Measurements from ENCODE around the gene IER3.
"Not testable (repeated sequence)": the region's sequence is repeated elsewhere in the genome, so short reads cannot be mapped to it uniquely, and the experiment has no call there.

IER3 gene

DNA sequence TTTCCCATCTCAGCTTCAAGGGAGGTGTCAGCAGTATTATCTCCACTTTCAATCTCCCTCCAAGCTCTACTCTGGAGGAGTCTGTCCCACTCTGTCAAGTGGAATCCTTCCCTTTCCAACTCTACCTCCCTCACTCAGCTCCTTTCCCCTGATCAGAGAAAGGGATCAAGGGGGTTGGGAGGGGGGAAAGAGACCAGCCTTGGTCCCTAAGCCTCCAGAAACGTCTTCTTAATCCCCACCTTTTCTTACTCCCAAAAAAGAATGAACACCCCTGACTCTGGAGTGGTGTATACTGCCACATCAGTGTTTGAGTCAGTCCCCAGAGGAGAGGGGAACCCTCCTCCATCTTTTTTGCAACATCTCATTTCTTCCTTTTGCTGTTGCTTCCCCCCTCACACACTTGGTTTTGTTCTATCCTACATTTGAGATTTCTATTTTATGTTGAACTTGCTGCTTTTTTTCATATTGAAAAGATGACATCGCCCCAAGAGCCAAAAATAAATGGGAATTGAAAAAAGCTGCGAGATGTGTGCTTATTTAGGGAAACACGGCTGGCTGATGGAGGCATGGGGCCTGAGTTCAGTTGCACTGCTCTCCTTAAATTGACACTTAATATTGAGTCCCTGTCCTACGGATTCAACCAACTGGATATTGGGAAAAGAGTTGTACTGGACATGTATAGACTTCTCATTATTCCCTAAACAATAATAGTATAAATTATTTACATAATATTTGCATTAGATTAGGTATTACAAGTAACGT, 19.3 kb downstream of the IER3 start:
- Histone ChIP-seq H3K27ac (ENCODE audit: poor library complexity, severe bottlenecking) (peak overlapping the region; percentile 96), H3K9me3 (ENCODE audit: severe bottlenecking) (no peaks in the 10 kb centered on the region), H3K4me3 (ENCODE audit: severe bottlenecking) (no peak overlapping the region), H3K36me3 (ENCODE audit: low read depth) (peaks cover 78% of the 10 kb centered on the region), H3K27me3 (ENCODE audit: insufficient read depth, poor library complexity, severe bottlenecking) (no peaks in the 10 kb centered on the region), H3K4me1 (ENCODE audit: insufficient read depth, poor library complexity, severe bottlenecking) (peaks cover 5% of the 10 kb centered on the region)
- TF ChIP-seq, protein P1, sequence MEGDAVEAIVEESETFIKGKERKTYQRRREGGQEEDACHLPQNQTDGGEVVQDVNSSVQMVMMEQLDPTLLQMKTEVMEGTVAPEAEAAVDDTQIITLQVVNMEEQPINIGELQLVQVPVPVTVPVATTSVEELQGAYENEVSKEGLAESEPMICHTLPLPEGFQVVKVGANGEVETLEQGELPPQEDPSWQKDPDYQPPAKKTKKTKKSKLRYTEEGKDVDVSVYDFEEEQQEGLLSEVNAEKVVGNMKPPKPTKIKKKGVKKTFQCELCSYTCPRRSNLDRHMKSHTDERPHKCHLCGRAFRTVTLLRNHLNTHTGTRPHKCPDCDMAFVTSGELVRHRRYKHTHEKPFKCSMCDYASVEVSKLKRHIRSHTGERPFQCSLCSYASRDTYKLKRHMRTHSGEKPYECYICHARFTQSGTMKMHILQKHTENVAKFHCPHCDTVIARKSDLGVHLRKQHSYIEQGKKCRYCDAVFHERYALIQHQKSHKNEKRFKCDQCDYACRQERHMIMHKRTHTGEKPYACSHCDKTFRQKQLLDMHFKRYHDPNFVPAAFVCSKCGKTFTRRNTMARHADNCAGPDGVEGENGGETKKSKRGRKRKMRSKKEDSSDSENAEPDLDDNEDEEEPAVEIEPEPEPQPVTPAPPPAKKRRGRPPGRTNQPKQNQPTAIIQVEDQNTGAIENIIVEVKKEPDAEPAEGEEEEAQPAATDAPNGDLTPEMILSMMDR (IDR thresholded peaks at IDR 0.05; ENCODE audit: poor library complexity, severe bottlenecking) = no peak
- no peak for DNase-seq (ENCODE audit: low spot score)
- ATAC-seq (ENCODE audit: low read depth) = peak; percentile 4; the same call in 2 of the 3 replicates

DNA sequence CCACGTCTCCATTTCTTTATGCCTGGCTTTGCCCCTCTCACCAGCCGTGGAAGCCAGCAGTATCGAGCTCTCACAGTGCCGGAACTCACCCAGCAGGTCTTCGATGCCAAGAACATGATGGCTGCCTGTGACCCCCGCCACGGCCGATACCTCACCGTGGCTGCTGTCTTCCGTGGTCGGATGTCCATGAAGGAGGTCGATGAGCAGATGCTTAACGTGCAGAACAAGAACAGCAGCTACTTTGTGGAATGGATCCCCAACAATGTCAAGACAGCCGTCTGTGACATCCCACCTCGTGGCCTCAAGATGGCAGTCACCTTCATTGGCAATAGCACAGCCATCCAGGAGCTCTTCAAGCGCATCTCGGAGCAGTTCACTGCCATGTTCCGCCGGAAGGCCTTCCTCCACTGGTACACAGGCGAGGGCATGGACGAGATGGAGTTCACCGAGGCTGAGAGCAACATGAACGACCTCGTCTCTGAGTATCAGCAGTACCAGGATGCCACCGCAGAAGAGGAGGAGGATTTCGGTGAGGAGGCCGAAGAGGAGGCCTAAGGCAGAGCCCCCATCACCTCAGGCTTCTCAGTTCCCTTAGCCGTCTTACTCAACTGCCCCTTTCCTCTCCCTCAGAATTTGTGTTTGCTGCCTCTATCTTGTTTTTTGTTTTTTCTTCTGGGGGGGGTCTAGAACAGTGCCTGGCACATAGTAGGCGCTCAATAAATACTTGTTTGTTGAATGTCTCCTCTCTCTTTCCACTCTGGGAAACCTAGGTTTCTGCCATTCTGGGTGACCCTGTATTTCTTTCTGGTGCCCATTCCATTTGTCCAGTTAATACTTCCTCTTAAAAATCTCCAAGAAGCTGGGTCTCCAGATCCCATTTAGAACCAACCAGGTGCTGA, 20.3 kb downstream of the IER3 start:
- H3K36me3 ChIP-seq (ENCODE audit: low read depth) = peaks cover 68% of the 10 kb centered on the region

DNA sequence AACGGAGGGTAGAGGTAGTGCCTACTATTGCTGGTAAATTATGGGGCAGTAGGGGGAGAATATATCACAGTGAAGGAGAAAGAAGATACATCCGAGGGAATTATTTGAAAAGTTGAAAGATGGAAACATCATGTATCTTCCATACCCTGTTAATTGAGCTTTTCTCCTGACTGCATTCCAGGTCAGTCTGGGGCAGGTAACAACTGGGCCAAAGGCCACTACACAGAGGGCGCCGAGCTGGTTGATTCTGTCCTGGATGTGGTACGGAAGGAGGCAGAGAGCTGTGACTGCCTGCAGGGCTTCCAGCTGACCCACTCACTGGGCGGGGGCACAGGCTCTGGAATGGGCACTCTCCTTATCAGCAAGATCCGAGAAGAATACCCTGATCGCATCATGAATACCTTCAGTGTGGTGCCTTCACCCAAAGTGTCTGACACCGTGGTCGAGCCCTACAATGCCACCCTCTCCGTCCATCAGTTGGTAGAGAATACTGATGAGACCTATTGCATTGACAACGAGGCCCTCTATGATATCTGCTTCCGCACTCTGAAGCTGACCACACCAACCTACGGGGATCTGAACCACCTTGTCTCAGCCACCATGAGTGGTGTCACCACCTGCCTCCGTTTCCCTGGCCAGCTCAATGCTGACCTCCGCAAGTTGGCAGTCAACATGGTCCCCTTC, 21.0 kb downstream of the IER3 start:
- not testable (repeated sequence) for H3K9me3 ChIP-seq (ENCODE audit: severe bottlenecking); H3K4me3 ChIP-seq (ENCODE audit: severe bottlenecking); DNase-seq (ENCODE audit: low spot score); H3K27me3 ChIP-seq (ENCODE audit: insufficient read depth, poor library complexity, severe bottlenecking); ATAC-seq (ENCODE audit: low read depth)
- peaks cover 14% of the 10 kb centered on the region for H3K4me1 ChIP-seq (ENCODE audit: insufficient read depth, poor library complexity, severe bottlenecking)
- peak overlapping the region; percentile 96 for H3K27ac ChIP-seq (ENCODE audit: poor library complexity, severe bottlenecking)
- H3K36me3 ChIP-seq (ENCODE audit: low read depth) = peaks cover 67% of the 10 kb centered on the region

More for the DNA sequence above, 20.3 kb downstream of the IER3 start:
- not testable (repeated sequence) for H3K9me3 ChIP-seq (ENCODE audit: severe bottlenecking); ATAC-seq (ENCODE audit: low read depth); H3K4me1 ChIP-seq (ENCODE audit: insufficient read depth, poor library complexity, severe bottlenecking); DNase-seq (ENCODE audit: low spot score); H3K4me3 ChIP-seq (ENCODE audit: severe bottlenecking); H3K27me3 ChIP-seq (ENCODE audit: insufficient read depth, poor library complexity, severe bottlenecking)
- H3K27ac ChIP-seq (ENCODE audit: poor library complexity, severe bottlenecking) = peak overlapping the region; percentile 96

DNA sequence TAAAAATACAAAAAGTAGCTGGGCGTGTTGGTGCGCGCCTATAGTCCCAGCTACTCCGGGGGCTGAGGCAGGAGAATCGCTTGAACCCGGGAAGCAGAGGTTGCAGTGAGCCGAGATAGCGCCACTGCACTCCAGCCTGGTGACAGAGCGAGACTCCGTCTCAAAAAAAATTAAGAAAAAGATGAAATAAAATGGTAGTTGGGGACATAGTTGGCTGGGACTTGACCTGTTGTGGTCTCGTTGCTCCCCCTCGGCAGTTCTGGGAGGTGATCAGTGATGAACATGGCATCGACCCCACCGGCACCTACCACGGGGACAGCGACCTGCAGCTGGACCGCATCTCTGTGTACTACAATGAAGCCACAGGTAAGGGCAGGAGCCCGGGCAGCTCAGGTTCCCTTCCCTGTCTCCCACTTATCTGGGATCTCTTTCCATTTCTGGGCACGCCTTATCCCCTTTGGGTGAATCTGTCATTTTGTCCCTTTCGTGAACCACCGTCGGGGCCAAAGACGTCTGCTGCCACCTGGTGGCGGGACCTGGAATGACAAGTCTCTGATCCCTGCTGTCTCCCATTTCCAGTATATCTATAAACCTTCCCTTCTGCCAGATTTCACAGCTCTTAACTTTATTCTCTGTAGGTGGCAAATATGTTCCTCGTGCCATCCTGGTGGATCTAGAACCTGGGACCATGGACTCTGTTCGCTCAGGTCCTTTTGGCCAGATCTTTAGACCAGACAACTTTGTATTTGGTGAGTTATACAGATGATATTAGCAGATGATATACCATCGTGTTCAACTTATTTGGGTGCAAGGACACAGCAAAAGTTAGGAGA, 21.9 kb downstream of the IER3 start:
- Histone ChIP-seq H3K9me3 (ENCODE audit: severe bottlenecking) (no peaks in the 10 kb centered on the region), H3K27me3 (ENCODE audit: insufficient read depth, poor library complexity, severe bottlenecking) (no peaks in the 10 kb centered on the region), H3K27ac (ENCODE audit: poor library complexity, severe bottlenecking) (peak overlapping the region; percentile 96), H3K36me3 (ENCODE audit: low read depth) (peaks cover 60% of the 10 kb centered on the region), H3K4me3 (ENCODE audit: severe bottlenecking) (peak overlapping the region; percentile 89), H3K4me1 (ENCODE audit: insufficient read depth, poor library complexity, severe bottlenecking) (peaks cover 19% of the 10 kb centered on the region)
- TF ChIP-seq, protein P1 (IDR thresholded peaks at IDR 0.05; ENCODE audit: poor library complexity, severe bottlenecking) = peak; percentile 97
- no peak for ATAC-seq (ENCODE audit: low read depth)
- DNase-seq (ENCODE audit: low spot score) = no peak

DNA sequence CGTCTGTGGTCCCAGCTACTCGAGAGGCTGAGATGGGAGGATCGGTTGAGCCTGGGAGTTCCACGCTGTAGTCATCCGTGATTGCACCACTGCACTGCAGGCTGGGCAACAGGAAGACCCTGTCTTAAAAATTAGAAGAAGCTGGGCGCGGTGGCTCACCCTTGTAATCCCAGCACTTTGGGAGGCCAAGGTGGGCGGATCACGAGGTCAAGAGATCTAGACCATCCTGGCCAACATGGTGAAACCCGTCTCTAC, 22.4 kb downstream of the IER3 start:
- not testable (repeated sequence) for H3K27me3 ChIP-seq (ENCODE audit: insufficient read depth, poor library complexity, severe bottlenecking); ATAC-seq (ENCODE audit: low read depth); H3K9me3 ChIP-seq (ENCODE audit: severe bottlenecking); DNase-seq (ENCODE audit: low spot score)
- peak overlapping the region; percentile 89 for H3K4me3 ChIP-seq (ENCODE audit: severe bottlenecking)
- H3K27ac ChIP-seq (ENCODE audit: poor library complexity, severe bottlenecking) = peak overlapping the region; percentile 96
- H3K4me1 ChIP-seq (ENCODE audit: insufficient read depth, poor library complexity, severe bottlenecking) = peaks cover 19% of the 10 kb centered on the region
- H3K36me3 ChIP-seq (ENCODE audit: low read depth) = peaks cover 55% of the 10 kb centered on the region
